HCT116 (cell line): ENCODE data around the gene SLC6A11.

Experiments
- ATF3 ChIP-seq: IDR thresholded peaks from 2 replicates; pipeline ENCODE4 v1.6.1; 2012
- CEBPB ChIP-seq: IDR thresholded peaks from 2 replicates; pipeline ENCODE4 v1.6.1; 2012; ENCODE audit warnings: low read depth
- CTCF ChIP-seq, 3 experiments: fragments of 200-600 bp in 1 of 3; sonication (generic) in 1 of 3; IDR thresholded peaks in 2 of 3; conservative IDR thresholded peaks in 1 of 3; 2 replicates each; pipeline ENCODE4 v1.5.1; 2012 to 2017; ENCODE audit warnings: low read depth in 2 of 3, low read length in 2 of 3, antibody characterized with exemption in 1 of 3, borderline replicate concordance in 1 of 3, control low read depth in 1 of 3, mild to moderate bottlenecking in 1 of 3, mixed read lengths in 1 of 3, mixed run types in 1 of 3, moderate library complexity in 1 of 3; ENCODE audit not compliant: insufficient read depth in 1 of 3
- EZH2 ChIP-seq: fragments of 200-600 bp; sonication (generic); IDR thresholded peaks from 2 replicates; pipeline ENCODE4 v1.6.1; 2017; ENCODE audit warnings: antibody characterized with exemption, mixed run types
- EZH2phosphoT487 ChIP-seq: fragments of 200-600 bp; IDR thresholded peaks from 2 replicates; pipeline ENCODE4 v1.6.1; 2018; ENCODE audit warnings: antibody characterized with exemption, borderline replicate concordance
- JUND ChIP-seq: IDR thresholded peaks from 2 replicates; pipeline ENCODE4 v1.6.1; 2012
- MAX ChIP-seq: IDR thresholded peaks from 2 replicates; pipeline ENCODE4 v1.6.1; 2012
- POLR2A ChIP-seq: IDR thresholded peaks from 2 replicates; pipeline ENCODE4 v1.7.0; 2011; ENCODE audit warnings: borderline replicate concordance; ENCODE audit not compliant: insufficient read depth, insufficient read length; ENCODE audit errors: extremely low read depth
- POLR2AphosphoS5 ChIP-seq: IDR thresholded peaks from 2 replicates; pipeline ENCODE4 v1.6.1; 2011; ENCODE audit warnings: mild to moderate bottlenecking, low read depth, low read length, moderate library complexity
- RAD21 ChIP-seq: IDR thresholded peaks from 2 replicates; pipeline ENCODE4 v1.6.1; 2012; ENCODE audit warnings: low read depth, mild to moderate bottlenecking
- SRF ChIP-seq: IDR thresholded peaks from 2 replicates; pipeline ENCODE4 v1.6.1; 2012; ENCODE audit warnings: low read depth
- YY1 ChIP-seq: IDR thresholded peaks from 2 replicates; pipeline ENCODE4 v1.6.1; 2011; ENCODE audit warnings: low read length, low read depth, moderate library complexity, mild to moderate bottlenecking; ENCODE audit not compliant: insufficient replicate concordance; ENCODE audit errors: extremely low read depth
- ZFX ChIP-seq: fragments of 450-650 bp; IDR thresholded peaks from 2 replicates; pipeline ENCODE4 v1.6.1; 2017

- TF ChIP-seq CTCF (IDR thresholded peaks at IDR 0.05 in 2 of 3, conservative IDR thresholded peaks at IDR 0.05 in 1 of 3; ENCODE audit: borderline replicate concordance in 1 of 3, insufficient read depth in 1 of 3, low read depth in 2 of 3, low read length in 2 of 3) (no peak), EZH2 (no peak), YY1 (no peak), POLR2A (no peak), ATF3 (no peak), SRF (no peak), EZH2phosphoT487 (no peak), MAX (no peak), ZFX (no peak), POLR2AphosphoS5 (no peak), JUND (no peak), CEBPB (no peak), RAD21 (no peak)
Measured at GRCh38 chr3:10814623-10815022, 1.4 kb upstream of the SLC6A11 start.
